HG03159 (cell line): ENCODE measurements around the gene ST6GALNAC1.

ENCODE experiments used
- ATAC-seq: cut with Tn5 transposase; IDR thresholded peaks from one replicate; pipeline ENCODE4 v1.9.1; 2021; ENCODE audit warnings: mild to moderate bottlenecking, moderate library complexity; ENCODE audit not compliant: unreplicated experiment

ST6GALNAC1 gene

GRCh38 chr17:76584427-76585032 lies 59.0 kb downstream of the ST6GALNAC1 start:
- no peak for ATAC-seq

- ATAC-seq, result no peak
Observed at GRCh38 chr17:76582660-76583059, 60.9 kb downstream of the ST6GALNAC1 start.

- ATAC-seq, result no peak
Observed at GRCh38 chr17:76581515-76581914, 62.0 kb downstream of the ST6GALNAC1 start.

GRCh38 chr17:76579281-76579680 lies 64.3 kb downstream of the ST6GALNAC1 start:
- no peak for ATAC-seq

- ATAC-seq, result no peak
Observed at GRCh38 chr17:76578376-76578775, 65.2 kb downstream of the ST6GALNAC1 start.

GRCh38 chr17:76577876-76578275 lies 65.7 kb downstream of the ST6GALNAC1 start:
- no peak for ATAC-seq

- ATAC-seq, result no peak
Observed at GRCh38 chr17:76576189-76576588, 67.4 kb downstream of the ST6GALNAC1 start.

- no peak for ATAC-seq
Observed at GRCh38 chr17:76575570-76575969, 68.0 kb downstream of the ST6GALNAC1 start.
